GM18508 (cell line): ENCODE data around the gene TRIM14.
"Not testable (repeated sequence)": the region's sequence is repeated elsewhere in the genome, so short reads cannot be mapped to it uniquely, and the experiment has no call there.

Experiments
- ATAC-seq: cut with Tn5 transposase; IDR thresholded peaks from one replicate; pipeline ENCODE4 v1.9.1; 2021; ENCODE audit warnings: moderate number of reproducible peaks; ENCODE audit not compliant: insufficient read depth, unreplicated experiment

The TRIM14 gene

GRCh38 chr9:98020476-98021145 lies 98.4 kb downstream of the TRIM14 start:
- no peak for ATAC-seq

- not testable (repeated sequence) for ATAC-seq
Observed at GRCh38 chr9:98019869-98020268, 99.2 kb downstream of the TRIM14 start.
